ENCODE results near the gene TMEM182.

TMEM182 gene

GRCh38 chr2:102803897-102804217 lies 42.0 kb downstream of the TMEM182 start:
- TF ChIP-seq MAX (IDR thresholded peaks at IDR 0.05; ENCODE audit: low read depth, low read length) (no peak), POLR2A (IDR thresholded peaks at IDR 0.05; ENCODE audit: extremely low read depth, insufficient read length) (no peak), MYC (IDR thresholded peaks at IDR 0.05; ENCODE audit: low read depth, low read length) (no peak), CTCF (IDR thresholded peaks at IDR 0.05; ENCODE audit: low read depth, low read length) (no peak)
- no peak overlapping the region for H3K4me3 ChIP-seq (ENCODE audit: low read depth, low read length)
- no peak for DNase-seq (ENCODE audit: low read depth)

DNA sequence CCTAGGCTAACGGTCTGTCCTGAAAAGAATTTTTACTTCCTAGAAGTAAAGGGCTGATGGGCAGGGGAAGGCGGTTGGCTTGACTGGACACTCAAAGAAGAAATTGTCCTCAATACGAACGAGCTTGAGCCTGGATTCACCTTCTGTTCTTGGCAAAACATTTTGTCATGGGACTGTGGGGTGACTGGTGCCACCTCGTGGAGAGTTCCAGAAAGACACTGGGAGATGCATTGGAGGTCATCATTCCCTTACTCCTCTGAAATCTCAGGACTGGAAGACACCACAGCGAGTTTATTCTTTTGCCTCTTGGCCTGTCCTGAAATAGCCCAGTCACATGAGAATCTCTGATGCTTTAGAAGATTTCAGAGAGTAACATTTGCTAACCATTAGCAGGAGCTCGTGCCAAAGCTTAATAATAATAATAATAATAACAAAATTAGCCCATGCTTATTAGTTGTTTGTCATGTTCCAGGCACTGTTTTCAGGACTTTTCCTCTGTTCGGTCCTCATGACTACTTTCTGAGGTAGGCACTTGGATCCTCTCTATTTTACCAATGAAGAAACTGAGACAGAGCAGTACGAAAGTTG lies 44.5 kb downstream of the TMEM182 start:
- TF ChIP-seq CTCF (IDR thresholded peaks at IDR 0.05; ENCODE audit: low read depth, low read length) (peak; percentile 92), MAX (IDR thresholded peaks at IDR 0.05; ENCODE audit: low read depth, low read length) (no peak), POLR2A (IDR thresholded peaks at IDR 0.05; ENCODE audit: extremely low read depth, insufficient read length) (no peak), MYC (IDR thresholded peaks at IDR 0.05; ENCODE audit: low read depth, low read length) (no peak)
- no peak overlapping the region for H3K4me3 ChIP-seq (ENCODE audit: low read depth, low read length)
- peak; percentile 74 for DNase-seq (ENCODE audit: low read depth)

DNA sequence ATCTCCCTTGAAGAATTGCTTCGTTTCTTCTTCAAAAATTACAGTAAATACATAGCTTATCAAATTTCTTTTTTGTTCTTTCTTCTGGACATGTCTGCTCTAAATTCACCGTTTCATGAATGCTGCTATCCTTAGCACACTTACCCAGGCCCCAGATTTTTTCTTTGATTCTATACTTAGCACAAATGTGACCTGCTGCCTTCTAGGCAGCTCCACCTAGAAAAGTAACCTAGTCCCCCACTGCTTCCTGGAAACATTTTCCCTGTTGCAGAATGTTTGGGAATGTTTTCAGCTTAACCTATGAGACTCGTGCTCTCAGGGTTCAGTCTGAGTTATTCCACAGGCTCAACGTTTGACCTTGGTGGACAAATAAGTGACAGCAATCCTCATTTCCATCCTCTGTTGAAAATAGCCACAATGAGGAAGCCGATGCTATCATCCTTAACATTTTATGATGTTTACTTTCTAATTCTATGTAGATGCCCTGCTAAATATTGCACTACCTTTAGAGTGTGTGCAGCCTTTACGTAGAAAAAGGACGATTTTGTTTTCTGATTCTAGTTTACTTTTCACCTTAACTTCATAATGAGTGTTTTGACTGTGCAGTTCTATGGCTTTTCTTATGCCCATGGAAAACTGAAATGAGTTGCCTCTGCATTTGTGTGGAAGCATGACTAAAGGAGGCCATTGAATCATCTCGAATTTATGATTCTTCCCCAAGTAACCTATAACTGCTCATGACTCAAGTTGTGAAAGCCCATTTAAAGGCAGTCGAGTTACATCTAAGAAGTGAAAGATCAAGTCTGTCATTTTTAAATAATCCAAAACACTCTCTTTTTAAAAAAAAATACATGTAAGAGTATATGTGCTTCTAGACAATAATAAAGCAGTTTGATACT lies 47.7 kb downstream of the TMEM182 start:
- no peak for DNase-seq (ENCODE audit: low read depth)
- H3K4me3 ChIP-seq (ENCODE audit: low read depth, low read length): no peak overlapping the region
- TF ChIP-seq MYC (IDR thresholded peaks at IDR 0.05; ENCODE audit: low read depth, low read length) (no peak), CTCF (IDR thresholded peaks at IDR 0.05; ENCODE audit: low read depth, low read length) (no peak), POLR2A (IDR thresholded peaks at IDR 0.05; ENCODE audit: extremely low read depth, insufficient read length) (no peak), MAX (IDR thresholded peaks at IDR 0.05; ENCODE audit: low read depth, low read length) (no peak)

DNA sequence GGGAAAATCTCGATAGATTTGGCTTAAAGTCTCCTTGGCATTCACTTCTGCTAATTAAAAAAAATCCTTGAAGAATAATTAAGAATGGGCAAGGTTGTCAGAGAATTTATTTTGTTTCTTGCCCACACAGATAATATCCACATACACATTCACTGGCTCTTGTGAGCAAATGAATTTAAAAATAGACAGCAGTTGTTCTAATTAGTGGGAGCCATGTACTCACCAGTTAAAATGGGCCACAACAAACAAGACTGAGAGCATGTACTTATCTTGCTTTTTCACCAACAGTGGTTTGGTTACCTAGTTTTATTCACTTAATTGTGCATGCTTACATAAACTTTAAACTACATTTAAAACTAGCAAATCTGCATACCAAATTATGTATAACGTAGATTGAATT lies 53.5 kb downstream of the TMEM182 start:
- no peak for TF ChIP-seq CTCF (IDR thresholded peaks at IDR 0.05; ENCODE audit: low read depth, low read length)
- H3K4me3 ChIP-seq (ENCODE audit: low read depth, low read length): no peak overlapping the region
- DNase-seq (ENCODE audit: low read depth): no peak

GRCh38 chr2:102826904-102827303 lies 65.1 kb downstream of the TMEM182 start:
- DNase-seq (ENCODE audit: low read depth): no peak
- 0 out of 2 replicates have a peak, but pooled peaks have one; percentile 11 for TF ChIP-seq MYC (IDR thresholded peaks at IDR 0.05; ENCODE audit: low read depth, low read length)
- peak; percentile 57 for TF ChIP-seq MAX (IDR thresholded peaks at IDR 0.05; ENCODE audit: low read depth, low read length)
- no peak for TF ChIP-seq POLR2A (IDR thresholded peaks at IDR 0.05; ENCODE audit: extremely low read depth, insufficient read length)
- no peak for TF ChIP-seq CTCF (IDR thresholded peaks at IDR 0.05; ENCODE audit: low read depth, low read length)
- H3K4me3 ChIP-seq (ENCODE audit: low read depth, low read length): no peak overlapping the region

All from NB4 (cell line).